GM21381 (cell line): ENCODE results near the gene SYT11.
"Not testable (repeated sequence)": the region's sequence is repeated elsewhere in the genome, so short reads cannot be mapped to it uniquely, and the experiment has no call there.

Source experiments
- ATAC-seq: cut with Tn5 transposase; IDR thresholded peaks from one replicate; pipeline ENCODE4 v1.9.1; 2021; ENCODE audit warnings: mild to moderate bottlenecking, moderate library complexity; ENCODE audit not compliant: unreplicated experiment

Gene SYT11

DNA sequence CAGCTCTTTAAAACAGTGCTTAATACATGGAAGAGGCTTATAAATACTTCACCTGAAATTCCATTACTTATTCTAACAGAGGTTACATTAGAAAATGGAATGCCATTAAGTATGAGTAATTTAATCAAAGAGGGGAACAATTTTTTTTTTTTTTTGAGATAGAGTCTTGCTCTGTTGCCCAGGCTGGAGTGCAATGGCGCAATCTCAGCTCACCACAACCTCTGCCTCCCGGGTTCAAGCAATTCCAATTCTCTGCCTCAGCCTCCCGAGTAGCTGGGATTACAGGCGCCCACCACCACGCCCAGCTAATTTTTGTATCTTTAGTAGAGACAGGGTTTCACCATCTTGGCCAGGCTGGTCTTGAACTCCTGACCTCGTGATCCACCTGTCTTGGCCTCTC is 36.2 kb downstream of the SYT11 start:
- not testable (repeated sequence) for ATAC-seq

GRCh38 chr1:155896476-155896875 is 37.1 kb downstream of the SYT11 start:
- not testable (repeated sequence) for ATAC-seq

GRCh38 chr1:155897746-155898145 is 38.4 kb downstream of the SYT11 start:
- ATAC-seq: no peak

GRCh38 chr1:155898888-155899287 is 39.5 kb downstream of the SYT11 start:
- ATAC-seq: no peak

DNA sequence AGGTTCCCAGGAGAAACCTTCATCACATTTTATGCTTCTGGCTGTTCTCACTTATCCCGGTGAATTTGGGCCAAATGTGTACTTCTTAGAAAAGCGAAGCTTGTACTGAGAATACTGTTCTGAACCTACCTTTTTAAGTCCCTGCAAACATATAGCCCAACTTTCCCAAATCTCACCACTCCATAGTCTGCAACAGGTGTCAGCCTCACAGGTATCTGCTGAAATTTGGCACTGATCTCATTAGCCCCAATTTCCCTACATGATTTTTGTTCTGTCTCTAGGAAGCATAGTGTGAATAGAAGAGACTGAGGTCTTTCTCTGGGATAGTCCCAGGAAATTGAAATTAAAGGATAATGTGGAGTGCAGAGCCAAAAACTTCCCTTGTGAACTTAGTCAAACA is 40.3 kb downstream of the SYT11 start:
- ATAC-seq: no peak

- no peak for ATAC-seq
Observed at GRCh38 chr1:155900161-155900560, 40.8 kb downstream of the SYT11 start.

DNA sequence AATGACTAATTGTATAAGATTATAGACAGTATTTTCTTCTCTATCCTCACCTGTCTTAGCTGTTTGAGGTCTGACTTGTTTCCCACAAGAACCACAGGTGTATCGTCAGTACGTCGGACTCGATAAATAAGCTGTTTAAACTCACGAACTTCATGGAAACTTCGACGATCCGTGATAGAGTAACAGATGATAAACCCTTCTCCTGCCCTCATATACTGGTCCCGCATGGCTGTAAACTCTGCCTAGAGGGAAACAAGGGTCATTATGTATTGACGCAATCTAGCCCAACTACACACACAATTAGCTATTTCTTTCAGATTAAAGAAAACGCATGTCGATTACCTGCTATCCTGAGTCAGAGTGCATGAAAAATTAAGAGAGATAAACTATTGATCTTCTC is 44.9 kb downstream of the SYT11 start:
- ATAC-seq: no peak

GRCh38 chr1:155909894-155910293 is 50.5 kb downstream of the SYT11 start:
- no peak for ATAC-seq

DNA sequence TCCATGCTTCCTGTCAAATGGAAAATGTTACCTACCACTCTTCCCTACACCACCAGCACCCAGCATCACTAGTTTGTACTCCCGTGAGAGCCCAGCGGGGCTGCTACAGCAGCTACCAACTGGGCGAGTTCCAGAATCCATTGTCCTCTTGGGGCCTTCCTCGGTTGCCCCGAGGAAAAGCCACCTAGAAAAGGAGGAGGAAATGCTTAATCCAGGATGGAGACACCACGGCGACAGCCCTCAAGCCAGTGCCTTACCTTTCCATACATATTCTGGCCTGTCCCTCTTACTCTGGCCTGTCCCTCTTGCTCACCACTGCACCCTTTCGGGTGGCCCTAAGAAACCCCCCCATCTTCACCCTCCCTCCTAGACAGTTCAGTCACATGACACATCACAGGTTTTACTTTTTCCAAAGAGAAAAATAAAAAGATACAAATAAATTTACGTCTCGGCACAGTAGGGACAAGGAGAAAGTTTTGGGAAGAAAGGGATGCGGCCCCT is 51.3 kb downstream of the SYT11 start:
- no peak for ATAC-seq

DNA sequence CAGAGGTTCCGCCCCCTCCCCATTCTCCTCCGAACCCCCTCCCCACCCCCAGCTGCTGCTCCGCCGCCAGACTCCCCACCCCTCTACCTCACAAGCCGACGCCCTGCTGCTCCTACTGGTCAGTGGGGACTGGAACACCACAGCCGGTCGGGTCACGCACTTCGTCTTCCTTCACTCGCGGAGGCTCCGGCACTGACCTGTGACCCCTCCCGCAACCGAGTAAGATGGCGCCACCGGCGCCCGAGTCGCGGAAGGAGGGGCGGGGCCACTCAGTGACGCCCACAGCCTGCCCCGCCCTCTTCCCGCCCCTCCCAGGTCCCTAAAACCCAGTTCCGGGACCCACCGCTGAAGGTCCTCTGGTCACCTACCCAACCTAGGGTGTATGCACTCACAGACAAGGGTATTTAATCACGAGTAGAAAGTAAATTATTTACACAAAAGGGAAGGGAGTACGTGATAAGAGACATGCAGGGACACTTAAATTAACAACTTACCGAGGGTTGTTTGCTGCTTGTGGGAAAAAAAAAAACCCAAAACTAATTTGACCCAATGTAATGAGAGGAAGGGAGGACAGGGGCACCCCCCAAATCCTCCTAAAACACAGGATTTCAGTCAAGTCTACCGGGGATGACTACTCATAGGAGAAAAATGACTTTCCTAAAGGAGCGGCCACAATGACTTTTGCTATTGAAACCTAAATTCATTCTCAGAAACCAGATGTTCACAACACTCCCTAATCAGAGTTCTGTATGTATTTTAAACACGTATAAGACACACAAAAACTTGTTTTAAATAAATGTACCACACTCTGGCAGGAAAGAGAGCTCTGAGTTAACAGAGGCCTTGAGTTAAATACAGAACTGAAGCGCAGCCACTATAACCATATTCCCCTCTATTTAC is 52.0 kb downstream of the SYT11 start, which contains the start of gene RIT1:
Gene RIT1, minus strand, starts transcription at position 194 of the 900 bp plus-strand sequence. CDS start 588 bp downstream, outside the sequence.
- peak; percentile 83 for ATAC-seq

- peak; percentile 9 for ATAC-seq
Observed at GRCh38 chr1:155912056-155912536, 52.7 kb downstream of the SYT11 start.

DNA sequence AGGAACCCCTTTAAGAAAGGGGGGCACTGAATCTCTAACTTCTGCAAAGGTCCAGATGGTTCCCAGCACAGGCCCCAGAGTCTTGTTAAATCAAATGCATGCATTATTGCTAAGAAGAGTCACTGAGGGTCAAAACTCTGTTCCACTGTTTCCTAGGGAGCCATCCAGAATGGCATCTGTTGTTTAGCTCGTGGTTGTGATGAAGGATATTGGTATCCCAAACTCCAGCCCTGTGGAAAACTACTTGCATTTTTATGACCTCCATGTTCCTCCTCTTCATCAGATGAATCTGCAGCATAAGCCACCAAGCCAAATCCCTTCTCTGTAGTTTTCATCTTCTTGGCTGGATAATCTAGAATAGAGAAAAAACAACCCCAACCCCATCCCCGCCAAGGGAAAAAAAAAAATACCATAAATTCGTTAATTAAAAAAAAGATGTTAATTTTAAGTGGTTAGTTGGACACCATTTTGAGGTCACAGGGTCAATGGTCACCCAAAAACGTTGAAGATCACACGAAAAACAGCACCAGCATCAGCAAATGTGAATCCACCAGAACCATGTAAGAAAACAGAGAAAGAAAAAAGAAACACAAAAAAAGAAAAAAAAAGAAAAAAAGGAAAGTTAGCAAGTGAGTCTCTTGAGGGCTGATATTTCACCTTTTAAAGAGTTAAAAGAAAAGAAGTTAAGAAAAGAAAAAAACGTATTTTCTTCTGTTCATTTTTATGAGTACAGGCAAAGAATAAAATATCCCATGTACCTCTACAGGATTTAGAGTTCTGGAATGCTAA is 54.8 kb downstream of the SYT11 start:
- ATAC-seq: no peak

GRCh38 chr1:155918660-155919059 is 59.3 kb downstream of the SYT11 start:
- ATAC-seq: no peak

GRCh38 chr1:155919801-155920200 is 60.4 kb downstream of the SYT11 start:
- ATAC-seq: no peak

DNA sequence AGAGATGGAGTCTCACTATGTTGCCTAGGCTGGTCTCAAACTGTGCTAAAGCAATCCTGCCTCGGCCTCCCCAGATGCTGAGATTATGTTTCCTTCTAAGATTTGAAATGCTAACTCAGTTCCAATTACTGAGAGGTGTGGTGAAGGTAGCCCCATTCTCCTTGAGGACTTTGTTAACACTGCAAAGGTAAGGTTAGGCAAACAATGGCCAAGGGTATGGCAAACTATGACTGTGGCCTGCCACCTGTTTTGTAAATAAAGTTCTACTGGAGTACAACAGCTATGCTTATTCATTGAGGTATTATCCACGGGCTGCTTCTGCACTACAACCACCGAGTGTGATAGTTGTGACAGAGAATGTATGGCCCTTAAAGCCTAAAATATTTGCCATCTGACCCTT is 61.4 kb downstream of the SYT11 start:
- no peak for ATAC-seq

DNA sequence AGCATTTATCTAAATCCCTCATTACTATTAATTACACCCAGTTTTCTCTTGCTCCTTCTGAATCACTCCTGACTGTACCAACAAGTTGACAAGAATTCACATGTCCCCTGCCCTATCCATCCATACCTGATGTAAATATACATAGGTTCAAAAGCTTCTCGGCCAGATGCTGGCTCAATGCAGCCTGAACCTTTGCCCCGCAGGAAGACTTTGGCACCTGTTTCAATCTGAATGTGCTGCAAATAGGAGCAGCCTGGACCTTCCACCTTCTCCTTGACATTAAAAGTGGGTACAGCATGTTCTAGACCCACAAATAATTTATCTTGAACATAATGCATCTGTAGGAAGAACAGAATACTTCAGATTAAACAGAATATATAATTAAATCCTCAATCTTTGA is 66.1 kb downstream of the SYT11 start:
- no peak for ATAC-seq

DNA sequence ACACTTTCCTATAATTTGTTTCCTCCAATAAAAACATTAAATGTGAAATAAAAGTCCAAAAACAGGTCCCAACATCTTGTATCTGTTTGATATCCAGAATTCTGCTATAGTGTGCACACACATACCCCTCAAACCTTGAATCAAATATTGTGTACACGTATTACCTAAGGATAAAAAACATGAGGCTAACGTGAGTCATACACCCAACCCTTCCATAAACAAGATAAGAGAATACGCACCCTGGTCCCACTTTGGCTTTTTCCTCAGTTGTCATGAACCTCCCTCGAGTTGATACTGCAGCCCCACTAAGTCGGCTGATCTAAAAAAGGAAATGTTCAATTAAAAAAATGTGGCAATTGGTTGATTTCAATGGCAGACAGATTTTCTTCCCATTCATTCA is 69.7 kb downstream of the SYT11 start:
- ATAC-seq: no peak

DNA sequence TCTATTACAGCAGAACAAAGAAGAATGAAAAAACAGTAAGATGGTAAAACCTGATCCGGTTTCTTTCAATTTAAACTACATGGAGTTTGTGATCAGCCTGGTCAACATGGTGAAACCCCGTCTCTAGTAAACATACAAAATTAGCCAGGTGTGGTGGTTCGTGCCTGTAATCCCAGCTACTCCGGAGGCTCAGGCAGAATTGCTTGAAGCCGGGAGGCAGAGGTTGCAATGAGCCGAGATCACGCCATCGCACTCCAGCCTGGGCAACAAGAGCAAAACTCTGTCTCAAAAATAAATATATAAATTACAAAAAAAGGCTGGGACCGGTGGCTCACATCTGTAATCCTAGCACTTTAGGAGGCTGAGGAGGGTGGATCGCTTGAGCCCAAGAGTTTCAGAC is 71.4 kb downstream of the SYT11 start:
- ATAC-seq: not testable (repeated sequence)

- no peak for ATAC-seq
Observed at GRCh38 chr1:155931332-155932038, 72.1 kb downstream of the SYT11 start.

GRCh38 chr1:155932081-155932480 is 72.7 kb downstream of the SYT11 start:
- ATAC-seq: no peak

DNA sequence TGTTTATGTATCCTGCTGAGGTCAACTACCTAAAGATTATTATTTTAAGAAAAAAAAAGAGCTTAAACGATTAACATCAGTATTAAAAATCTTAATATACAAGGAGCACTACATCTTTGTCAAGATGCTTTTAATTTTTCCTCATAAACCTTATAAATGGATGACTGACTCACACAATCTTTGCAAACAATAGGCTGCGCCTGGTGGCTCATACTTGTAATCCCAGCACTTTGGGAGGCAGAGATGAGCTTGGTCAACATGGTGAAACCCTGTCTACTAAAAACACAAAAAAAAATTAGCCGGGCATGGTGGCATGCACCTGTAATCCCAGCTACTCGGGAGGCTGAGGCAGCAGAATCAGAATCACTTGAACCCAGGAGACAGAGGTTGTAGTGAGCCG is 73.1 kb downstream of the SYT11 start:
- no peak for ATAC-seq
